Dendritic cell treated with granulocyte-macrophage colony-stimulating factor and Interleukin-4, amounts not matched to agents 40 ng/mL and 50 ng/mL, for 4 days (primary cell): Measurements from ENCODE around the gene SULF2.
A peak's percentile ranks its signal among the peaks of the same experiment; 100 is the strongest.
"Not testable (repeated sequence)": the region's sequence is repeated elsewhere in the genome, so short reads cannot be mapped to it uniquely, and the experiment has no call there.

Experiments used
- H3K27ac Mint-ChIP-seq: one replicate; pipeline ENCODE4 v1.8.0; 2022; ENCODE audit warnings: mild to moderate bottlenecking, mixed read lengths
- H3K27me3 Mint-ChIP-seq: one replicate; pipeline ENCODE4 v1.8.0; 2022; ENCODE audit warnings: mild to moderate bottlenecking, mixed read lengths
- H3K36me3 Mint-ChIP-seq: one replicate; pipeline ENCODE4 v1.8.0; 2022; ENCODE audit warnings: low read depth, mixed read lengths
- H3K4me1 Mint-ChIP-seq: one replicate; pipeline ENCODE4 v1.8.0; 2022; ENCODE audit warnings: low read depth, mixed read lengths
- H3K4me3 Mint-ChIP-seq: one replicate; pipeline ENCODE4 v1.8.0; 2022; ENCODE audit warnings: mild to moderate bottlenecking, moderate library complexity, mixed read lengths
- H3K9me3 Mint-ChIP-seq: one replicate; pipeline ENCODE4 v1.8.0; 2022; ENCODE audit warnings: mixed read lengths
- intact Hi-C: fragments of 100-400 bp; cut with micrococcal nuclease; formaldehyde crosslinking; loops from one replicate; pipeline ENCODE4 v1.15.0; 2022

SULF2 gene

DNA sequence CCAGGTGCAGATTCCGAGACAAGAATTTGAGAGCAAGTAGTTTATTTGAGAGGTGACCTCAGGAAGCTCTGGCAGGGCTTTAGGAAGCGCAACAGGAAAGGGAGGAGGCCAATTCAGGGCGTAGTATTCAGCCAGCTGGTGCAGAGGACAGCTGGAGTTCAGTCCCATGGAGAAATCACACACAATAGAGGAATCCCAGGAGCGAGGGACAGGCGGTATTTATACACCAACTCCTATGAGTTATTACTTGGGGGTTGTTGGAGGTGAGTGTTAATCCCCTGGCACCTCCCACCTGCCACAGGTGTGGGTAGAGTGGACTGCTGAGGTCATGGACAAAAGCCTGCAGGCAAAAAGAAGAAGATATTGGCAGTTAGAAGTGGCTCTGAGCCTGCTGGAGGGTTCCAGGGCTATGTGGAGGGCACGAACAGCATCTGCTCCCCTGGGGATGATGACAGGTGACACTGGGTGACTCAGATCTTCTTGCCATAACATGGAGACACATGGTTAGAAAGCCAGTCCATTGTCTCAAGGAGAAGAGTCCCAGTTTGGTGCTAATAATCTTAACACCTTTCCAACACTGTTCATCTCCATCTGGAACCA is 13.9 kb upstream of the SULF2 start:
- Mint-ChIP-seq H3K9me3 (no peaks in the 10 kb centered on the region), H3K4me1 (peaks cover 35% of the 10 kb centered on the region), H3K4me3 (no peak overlapping the region), H3K27me3 (peaks cover 8% of the 10 kb centered on the region), H3K27ac (no peak overlapping the region), H3K36me3 (no peaks in the 10 kb centered on the region)
- intact Hi-C loops, result no loop called here

DNA sequence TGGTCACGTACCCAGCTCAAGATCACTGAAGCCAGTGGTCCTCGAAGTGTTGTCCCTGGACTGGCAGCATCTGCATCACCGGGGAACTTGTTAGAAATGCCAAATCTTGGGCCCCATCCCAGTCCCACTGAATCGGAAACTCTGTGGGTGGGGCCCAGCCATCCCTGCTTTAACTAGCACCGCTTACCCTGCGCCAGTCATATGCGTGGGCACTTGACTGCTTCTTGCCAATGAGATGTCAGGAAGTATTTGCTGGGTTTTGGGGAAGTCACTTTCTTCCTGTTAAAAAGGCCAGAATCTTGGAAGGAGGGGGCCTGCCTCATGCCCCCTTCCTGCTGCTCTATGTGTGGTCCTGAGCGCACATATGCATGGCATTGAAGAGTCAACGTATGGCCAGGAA is 11.7 kb upstream of the SULF2 start:
- peak overlapping the region; percentile 61 for H3K27ac Mint-ChIP-seq
- intact Hi-C loops, result no loop called here
- no peaks in the 10 kb centered on the region for H3K9me3 Mint-ChIP-seq
- peaks cover 5% of the 10 kb centered on the region for H3K27me3 Mint-ChIP-seq
- H3K36me3 Mint-ChIP-seq, result no peaks in the 10 kb centered on the region
- no peak overlapping the region for H3K4me3 Mint-ChIP-seq
- peaks cover 42% of the 10 kb centered on the region for H3K4me1 Mint-ChIP-seq

DNA sequence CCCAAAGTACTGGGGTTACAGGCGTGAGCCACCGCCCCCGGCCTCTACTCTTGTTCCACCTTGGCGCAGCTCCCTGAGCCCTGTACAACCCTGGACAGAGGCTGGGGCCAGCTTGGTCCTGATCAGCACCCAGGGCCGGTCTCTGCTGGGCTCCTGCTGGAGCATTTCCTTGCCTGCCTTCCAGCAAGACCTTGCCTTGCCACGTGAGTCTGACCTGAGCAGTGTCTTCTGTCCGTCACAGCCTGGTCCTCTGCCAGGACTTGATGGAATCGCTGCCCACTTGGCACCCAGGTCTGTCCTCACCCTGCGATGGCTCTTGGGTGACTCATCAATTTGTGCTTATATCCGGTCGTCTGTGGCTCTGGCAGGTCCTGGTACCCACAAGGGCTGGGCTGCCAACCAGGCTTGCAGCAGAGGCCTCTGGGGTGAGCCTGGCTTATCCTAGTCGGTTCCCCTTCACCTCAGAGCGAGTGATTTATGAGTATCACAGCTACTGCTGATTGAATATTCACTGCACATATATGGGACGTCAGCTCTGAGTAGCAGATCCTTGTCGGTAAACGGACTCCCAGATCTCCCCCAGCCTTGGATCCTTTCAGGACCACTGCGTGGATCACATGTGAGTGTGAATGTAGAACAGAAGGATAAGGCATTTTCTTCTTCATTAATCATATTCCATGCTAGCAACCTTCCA is 10.1 kb upstream of the SULF2 start:
- H3K4me1 Mint-ChIP-seq, result peaks cover 44% of the 10 kb centered on the region
- H3K9me3 Mint-ChIP-seq, result no peaks in the 10 kb centered on the region
- no peak overlapping the region for H3K27ac Mint-ChIP-seq
- H3K27me3 Mint-ChIP-seq, result peaks cover 16% of the 10 kb centered on the region
- intact Hi-C loops, result no loop called here
- no peaks in the 10 kb centered on the region for H3K36me3 Mint-ChIP-seq
- no peak overlapping the region for H3K4me3 Mint-ChIP-seq

DNA sequence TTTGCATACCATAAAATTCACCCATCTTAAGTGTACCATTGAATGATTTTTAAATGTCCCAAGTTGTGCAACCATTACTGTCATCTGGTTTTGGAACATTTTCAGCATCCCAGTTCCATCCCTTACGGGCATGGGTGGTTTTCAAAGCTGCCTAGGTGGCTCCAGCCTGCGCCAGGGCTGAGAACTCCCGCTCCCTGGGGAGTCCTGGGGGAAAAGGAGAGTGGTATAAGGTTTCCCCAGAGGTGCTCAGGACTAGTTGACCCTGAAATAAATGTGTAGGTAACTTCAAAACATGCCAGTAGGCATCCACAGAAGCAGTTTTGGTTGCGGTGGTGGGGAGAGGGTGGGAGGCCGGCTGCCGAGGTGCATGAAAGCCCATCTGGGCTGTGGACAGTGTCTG is 9.0 kb upstream of the SULF2 start:
- H3K27ac Mint-ChIP-seq, H3K9me3 Mint-ChIP-seq, H3K36me3 Mint-ChIP-seq, H3K4me3 Mint-ChIP-seq, intact Hi-C loops: not testable (repeated sequence)
- Mint-ChIP-seq H3K4me1 (peaks cover 43% of the 10 kb centered on the region), H3K27me3 (peaks cover 21% of the 10 kb centered on the region)

DNA sequence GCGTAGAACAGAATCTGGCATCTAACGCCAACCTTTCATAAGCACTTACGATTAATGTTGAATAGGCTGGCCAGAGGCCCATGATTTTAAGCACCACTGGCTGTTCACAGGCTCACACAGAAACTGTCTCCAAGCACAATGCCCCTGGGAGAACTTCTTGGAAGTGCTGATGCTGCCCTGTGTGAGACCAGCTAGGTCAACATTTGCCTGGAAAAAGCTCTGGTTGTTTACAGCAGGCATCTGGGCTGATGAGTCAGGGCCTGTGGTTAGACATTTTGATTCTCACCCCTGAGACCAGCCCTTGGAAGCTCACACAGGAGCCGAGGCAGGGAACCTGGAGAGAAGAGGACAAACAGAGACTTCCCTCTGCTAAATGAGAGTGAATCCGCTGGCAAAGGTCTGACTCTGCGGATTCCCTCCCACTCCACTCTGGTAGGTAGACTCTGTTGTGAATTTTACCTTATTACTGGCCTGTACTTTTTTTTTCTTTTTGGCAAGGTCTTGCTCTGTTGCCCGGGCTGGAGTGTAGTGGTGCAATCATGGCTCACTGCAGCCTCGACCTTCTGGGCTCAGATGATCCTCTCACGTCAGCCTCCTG is 6.8 kb upstream of the SULF2 start:
- Mint-ChIP-seq H3K27me3 (peaks cover 34% of the 10 kb centered on the region), H3K27ac (no peak overlapping the region), H3K4me3 (no peak overlapping the region), H3K9me3 (no peaks in the 10 kb centered on the region), H3K4me1 (peaks cover 35% of the 10 kb centered on the region), H3K36me3 (no peaks in the 10 kb centered on the region)
- intact Hi-C loops, result no loop called here

DNA sequence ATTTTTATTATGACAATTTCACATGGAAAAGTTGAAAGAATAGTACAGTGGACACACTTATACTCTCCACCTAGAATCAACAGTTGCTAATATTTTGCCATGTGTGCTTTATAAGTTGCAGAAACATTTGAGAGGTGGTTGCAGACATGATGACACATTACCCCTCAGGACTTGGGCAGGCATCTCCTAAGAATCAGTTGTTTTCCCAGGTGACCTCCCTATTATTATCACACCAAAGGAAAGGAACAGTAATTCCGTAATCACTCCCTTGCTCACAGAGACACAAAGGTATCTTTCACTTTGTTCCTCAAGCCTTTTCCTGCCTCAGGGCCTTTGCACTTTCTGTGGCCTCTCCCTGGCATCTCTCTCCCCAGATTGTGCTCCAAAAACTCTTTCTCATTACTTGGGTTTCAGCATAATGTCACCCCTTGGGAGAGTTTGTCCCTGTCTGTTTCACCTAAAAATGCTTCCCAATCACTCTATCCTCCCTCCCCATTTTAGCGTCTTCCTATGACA is 5.9 kb upstream of the SULF2 start:
- Mint-ChIP-seq H3K9me3 (no peaks in the 10 kb centered on the region), H3K4me1 (peaks cover 37% of the 10 kb centered on the region), H3K36me3 (peaks cover 3% of the 10 kb centered on the region), H3K27ac (no peak overlapping the region), H3K4me3 (no peak overlapping the region), H3K27me3 (peaks cover 34% of the 10 kb centered on the region)
- intact Hi-C loops, result no loop called here

DNA sequence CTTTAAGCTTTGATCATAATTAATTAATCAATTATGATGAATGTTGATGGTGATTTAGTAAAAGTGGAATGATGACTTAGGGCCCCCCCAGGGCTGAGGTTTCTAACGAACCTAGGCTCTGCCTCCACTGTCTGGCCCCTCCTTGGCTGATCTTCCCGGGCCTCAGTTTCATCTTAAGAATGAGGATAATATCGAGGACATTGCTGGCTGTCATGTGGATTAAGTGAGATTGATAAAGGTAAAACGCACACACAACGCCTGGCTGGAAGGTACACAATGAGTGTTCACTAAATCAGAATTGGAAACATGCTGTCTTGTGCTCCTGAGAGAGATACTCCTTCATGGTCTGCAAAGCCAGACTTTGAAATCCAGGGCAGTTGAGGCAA is 5.3 kb upstream of the SULF2 start:
- Mint-ChIP-seq H3K27me3 (peaks cover 34% of the 10 kb centered on the region), H3K4me3 (no peak overlapping the region), H3K4me1 (peaks cover 31% of the 10 kb centered on the region), H3K9me3 (no peaks in the 10 kb centered on the region), H3K27ac (no peak overlapping the region), H3K36me3 (peaks cover 9% of the 10 kb centered on the region)
- intact Hi-C loops, result no loop called here

DNA sequence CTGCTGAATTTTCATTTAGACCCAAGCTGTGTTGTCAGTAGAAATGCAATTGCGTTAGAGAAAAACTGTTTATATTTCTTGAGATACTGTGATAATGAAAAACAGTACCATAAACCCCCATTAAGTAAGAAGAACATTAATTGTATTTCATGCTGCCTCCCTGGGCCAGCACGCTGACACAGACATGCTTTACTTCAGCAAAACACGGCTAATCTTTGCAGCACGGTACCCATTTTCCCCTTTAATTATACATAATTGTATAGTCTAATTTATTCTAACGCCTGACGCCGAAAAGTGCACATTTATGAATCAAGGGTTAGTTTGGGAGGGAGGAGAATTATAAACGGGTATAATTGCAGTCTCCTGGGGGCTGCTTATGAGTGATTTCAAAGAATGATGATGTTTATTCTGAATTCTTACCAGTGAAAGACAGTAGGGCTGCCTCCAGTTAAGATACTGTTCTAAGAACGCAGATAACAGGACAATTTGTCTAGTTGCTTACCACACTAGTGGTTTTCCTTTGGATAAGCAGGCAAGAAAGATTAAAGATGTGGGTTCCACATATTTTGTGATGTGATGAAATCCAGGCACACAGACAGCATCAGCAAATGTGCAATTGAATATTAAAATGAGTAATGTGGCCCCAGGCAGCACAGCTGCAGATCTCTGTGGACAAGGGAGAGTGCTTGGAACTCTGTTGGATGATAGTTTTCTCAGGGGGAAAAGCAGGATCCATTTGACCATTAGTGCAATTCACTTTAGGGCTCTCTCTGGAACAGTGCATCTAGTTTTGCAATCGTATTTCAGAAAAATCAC is 4.7 kb upstream of the SULF2 start:
- intact Hi-C loops, result loop anchor here (5.0 kb wide), 1 partner anchor 63 kb away; no protein-coding TSS in a partner anchor
- Mint-ChIP-seq H3K4me3 (no peak overlapping the region), H3K27me3 (peaks cover 34% of the 10 kb centered on the region), H3K4me1 (peaks cover 25% of the 10 kb centered on the region), H3K27ac (no peak overlapping the region), H3K36me3 (peaks cover 9% of the 10 kb centered on the region), H3K9me3 (no peaks in the 10 kb centered on the region)

DNA sequence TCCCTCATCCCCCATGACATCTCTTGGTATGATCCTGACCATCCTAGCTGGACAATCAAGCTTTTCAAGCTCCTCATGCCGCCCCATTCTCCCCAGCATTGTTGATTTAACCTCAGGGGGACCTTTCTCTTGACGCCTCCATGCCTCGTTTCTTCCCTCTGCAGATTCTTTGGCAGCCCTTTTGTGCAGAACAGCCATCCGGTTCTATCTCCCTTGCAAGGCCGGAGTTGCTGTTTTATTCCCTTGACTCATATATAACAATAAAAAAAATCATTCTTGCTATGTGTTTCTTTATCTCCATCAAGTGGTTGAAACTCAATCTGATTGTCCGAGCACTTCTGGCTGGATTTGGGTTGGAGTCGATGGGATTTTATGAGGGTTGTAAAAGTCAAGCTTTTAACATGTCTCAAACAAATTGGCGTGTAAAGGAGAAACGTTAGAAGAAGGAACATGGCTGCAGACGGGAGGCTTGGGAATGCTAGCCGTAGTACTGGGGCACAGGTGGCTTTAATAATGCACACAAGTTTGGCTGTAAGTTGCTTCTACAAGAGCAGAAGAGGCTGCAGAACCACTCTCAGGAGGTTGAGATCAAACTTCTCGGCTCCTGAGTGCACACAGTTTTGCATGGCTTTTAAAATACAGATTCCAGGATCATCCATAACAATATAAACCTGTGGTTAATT is 3.9 kb upstream of the SULF2 start:
- peaks cover 34% of the 10 kb centered on the region for H3K27me3 Mint-ChIP-seq

DNA sequence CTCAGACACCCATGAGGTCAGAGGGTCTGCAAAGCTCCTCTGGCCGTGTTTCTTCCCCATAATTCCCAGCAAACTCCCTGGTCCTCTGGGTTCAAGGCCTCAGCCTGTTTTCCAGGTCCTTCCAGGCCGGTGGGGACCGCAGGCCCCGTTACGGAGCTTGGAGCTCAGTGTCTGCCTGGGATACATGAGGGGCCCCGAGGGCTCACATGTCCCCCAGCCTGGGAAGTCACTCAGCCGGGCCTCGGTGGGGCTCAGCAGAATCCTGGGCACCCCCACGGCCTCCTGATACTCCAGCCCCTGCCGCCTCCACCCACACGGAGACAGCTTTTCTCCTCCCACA is 3.4 kb upstream of the SULF2 start:
- intact Hi-C loops, result loop anchor here (5.0 kb wide), 1 partner anchor 61 kb away; no protein-coding TSS in a partner anchor
- no peaks in the 10 kb centered on the region for H3K9me3 Mint-ChIP-seq
- peaks cover 19% of the 10 kb centered on the region for H3K36me3 Mint-ChIP-seq
- peaks cover 32% of the 10 kb centered on the region for H3K4me1 Mint-ChIP-seq
- peaks cover 33% of the 10 kb centered on the region for H3K27me3 Mint-ChIP-seq
- no peak overlapping the region for H3K27ac Mint-ChIP-seq
- no peak overlapping the region for H3K4me3 Mint-ChIP-seq

More for the DNA sequence above, 3.9 kb upstream of the SULF2 start:
- Mint-ChIP-seq H3K4me3 (no peak overlapping the region), H3K9me3 (no peaks in the 10 kb centered on the region), H3K27ac (no peak overlapping the region), H3K4me1 (peaks cover 27% of the 10 kb centered on the region), H3K36me3 (peaks cover 14% of the 10 kb centered on the region)
- intact Hi-C loops, result loop anchor here (5.0 kb wide), 1 partner anchor 62 kb away; no protein-coding TSS in a partner anchor

DNA sequence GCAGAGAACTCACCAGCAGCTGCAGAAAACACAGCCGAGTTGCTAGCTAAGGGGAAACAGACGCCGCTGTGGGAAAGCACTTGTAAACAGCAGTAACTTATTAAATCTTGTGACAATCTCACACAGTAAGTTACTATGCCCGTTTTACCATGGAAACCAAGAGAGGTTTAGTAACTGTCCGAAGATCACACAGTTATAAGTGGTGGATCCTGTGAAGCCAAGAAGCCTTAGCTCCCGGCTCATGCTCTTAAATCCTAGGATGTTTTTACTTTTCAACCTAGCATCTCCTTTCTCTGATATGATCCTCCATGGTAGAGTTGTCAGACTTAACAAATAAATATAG is 1.5 kb upstream of the SULF2 start:
- Mint-ChIP-seq H3K27ac (peak overlapping the region; percentile 86), H3K36me3 (peaks cover 39% of the 10 kb centered on the region), H3K9me3 (no peaks in the 10 kb centered on the region), H3K4me1 (peaks cover 41% of the 10 kb centered on the region), H3K27me3 (peaks cover 31% of the 10 kb centered on the region), H3K4me3 (peak overlapping the region; percentile 99)
- intact Hi-C loops, result loop anchor here (1.0 to 5.0 kb wide), 2 partner anchors 59 to 835 kb away; no protein-coding TSS in a partner anchor

DNA sequence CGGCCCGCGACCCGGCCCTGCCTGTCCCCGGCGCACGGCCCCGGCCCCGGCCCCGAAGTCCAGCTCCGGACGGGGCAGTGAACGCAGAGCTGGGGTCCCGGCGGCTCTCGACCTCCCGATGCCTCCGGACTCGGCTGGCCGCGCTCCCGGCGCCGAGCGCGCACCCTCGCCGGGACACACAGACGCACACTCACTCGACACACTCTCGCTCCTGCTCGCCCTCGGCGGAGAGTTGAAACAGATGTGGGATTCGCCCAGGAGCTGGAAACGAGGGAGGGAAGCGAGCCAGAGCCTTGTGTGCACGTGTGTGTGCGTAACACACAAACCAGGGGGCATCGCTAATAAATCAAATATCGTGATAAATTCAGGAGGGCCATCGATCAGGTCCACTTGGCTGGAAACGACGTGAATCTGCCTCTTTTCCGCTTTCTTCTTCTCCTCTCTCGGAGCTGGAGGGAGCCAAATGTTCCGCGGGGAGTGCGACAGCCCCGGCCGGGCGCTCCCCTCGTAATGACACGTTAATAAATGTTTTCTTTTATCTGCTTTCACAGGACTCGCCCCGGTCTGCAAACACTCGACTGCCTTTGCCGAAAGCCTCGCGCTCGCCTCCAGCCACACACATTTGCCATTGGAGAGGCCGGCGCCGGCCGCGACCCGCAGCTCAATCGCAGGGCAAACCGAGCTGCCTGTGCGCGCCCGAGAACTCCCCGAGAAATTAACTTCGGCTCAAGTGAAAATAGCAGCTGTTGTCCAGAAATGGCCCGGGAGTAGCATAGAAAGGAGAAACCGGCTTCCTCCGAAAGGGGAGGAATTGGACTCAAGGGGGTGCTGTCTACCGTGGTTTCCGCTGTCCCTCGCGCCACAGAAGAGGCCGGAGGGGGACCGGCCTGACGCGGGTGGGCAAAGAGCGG is 828 bp upstream of the SULF2 start:
- Mint-ChIP-seq H3K27ac (peak overlapping the region; percentile 86), H3K36me3 (peaks cover 45% of the 10 kb centered on the region), H3K9me3 (no peaks in the 10 kb centered on the region), H3K27me3 (peaks cover 27% of the 10 kb centered on the region), H3K4me3 (peak overlapping the region; percentile 99), H3K4me1 (peaks cover 45% of the 10 kb centered on the region)
- intact Hi-C loops, result loop anchor here (1.0 to 5.0 kb wide), 3 partner anchors 17 to 835 kb away; no protein-coding TSS in a partner anchor
